HL-60 (cell line): ENCODE results near the gene TCFL5.

Source experiments
- DNase-seq, 2 experiments: peaks; one replicate each; pipeline ENCODE4 v3.0.0-alpha.2; 2010 to 2020; ENCODE audit warnings: low read depth in 1 of 2, low spot score in 1 of 2
- H3K27ac ChIP-seq: fragments of 250-450 bp; sonication (Bioruptor Pico); replicated peaks from 2 replicates; pipeline ENCODE4 v1.5.1; 2020; ENCODE audit warnings: mild to moderate bottlenecking, moderate library complexity
- H3K27me3 ChIP-seq: fragments of 250-450 bp; sonication (Bioruptor Pico); 2 replicates; pipeline ENCODE4 v1.5.1; 2021; ENCODE audit warnings: mild to moderate bottlenecking, moderate library complexity; ENCODE audit not compliant: insufficient read depth, poor library complexity, severe bottlenecking
- H3K4me3 ChIP-seq: replicated peaks from 2 replicates; pipeline ENCODE4 v1.5.1; 2011; ENCODE audit warnings: mild to moderate bottlenecking, control low read depth, low read length; ENCODE audit not compliant: insufficient read depth
- GABPA ChIP-seq: IDR thresholded peaks from 2 replicates; pipeline ENCODE4 v1.6.1; 2012; ENCODE audit warnings: low read depth
- POLR2AphosphoS5 ChIP-seq: IDR thresholded peaks from 2 replicates; pipeline ENCODE4 v1.6.1; 2012; ENCODE audit warnings: low read depth
- SPI1 ChIP-seq: IDR thresholded peaks from 2 replicates; pipeline ENCODE4 v1.6.1; 2012; ENCODE audit warnings: low read depth, mild to moderate bottlenecking, borderline replicate concordance
- TF ChIP-seq, protein P1 (sequence below): IDR thresholded peaks from 2 replicates; pipeline ENCODE4 v1.6.1; 2012; ENCODE audit warnings: low read depth; ENCODE audit not compliant: insufficient replicate concordance
- TF ChIP-seq, protein P2 (sequence below): IDR thresholded peaks from one replicate; pipeline ENCODE4 v1.5.1; 2011; ENCODE audit warnings: low read length, control low read depth, inconsistent platforms; ENCODE audit not compliant: insufficient read depth

The TCFL5 gene

DNA sequence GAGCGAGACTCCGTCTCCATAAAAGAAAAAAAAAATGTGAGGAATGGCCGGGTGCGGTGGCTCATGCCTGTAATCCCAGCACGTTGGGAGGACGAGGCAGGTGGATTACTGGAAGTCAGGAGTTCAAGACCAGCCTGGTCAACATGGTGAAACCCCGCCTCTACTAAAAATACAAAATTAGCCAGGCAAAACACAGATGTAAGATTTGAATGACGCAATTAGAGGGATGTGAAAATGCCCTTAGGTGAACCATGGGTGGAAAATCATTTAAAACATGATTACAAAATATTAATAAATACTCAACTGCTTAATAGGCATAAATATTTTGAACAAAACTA, 23.9 kb downstream of the TCFL5 start:
- no peak overlapping the region for H3K4me3 ChIP-seq
- DNase-seq, result peak in 1 of 2 experiments; percentile 49
- TF ChIP-seq, protein P1, sequence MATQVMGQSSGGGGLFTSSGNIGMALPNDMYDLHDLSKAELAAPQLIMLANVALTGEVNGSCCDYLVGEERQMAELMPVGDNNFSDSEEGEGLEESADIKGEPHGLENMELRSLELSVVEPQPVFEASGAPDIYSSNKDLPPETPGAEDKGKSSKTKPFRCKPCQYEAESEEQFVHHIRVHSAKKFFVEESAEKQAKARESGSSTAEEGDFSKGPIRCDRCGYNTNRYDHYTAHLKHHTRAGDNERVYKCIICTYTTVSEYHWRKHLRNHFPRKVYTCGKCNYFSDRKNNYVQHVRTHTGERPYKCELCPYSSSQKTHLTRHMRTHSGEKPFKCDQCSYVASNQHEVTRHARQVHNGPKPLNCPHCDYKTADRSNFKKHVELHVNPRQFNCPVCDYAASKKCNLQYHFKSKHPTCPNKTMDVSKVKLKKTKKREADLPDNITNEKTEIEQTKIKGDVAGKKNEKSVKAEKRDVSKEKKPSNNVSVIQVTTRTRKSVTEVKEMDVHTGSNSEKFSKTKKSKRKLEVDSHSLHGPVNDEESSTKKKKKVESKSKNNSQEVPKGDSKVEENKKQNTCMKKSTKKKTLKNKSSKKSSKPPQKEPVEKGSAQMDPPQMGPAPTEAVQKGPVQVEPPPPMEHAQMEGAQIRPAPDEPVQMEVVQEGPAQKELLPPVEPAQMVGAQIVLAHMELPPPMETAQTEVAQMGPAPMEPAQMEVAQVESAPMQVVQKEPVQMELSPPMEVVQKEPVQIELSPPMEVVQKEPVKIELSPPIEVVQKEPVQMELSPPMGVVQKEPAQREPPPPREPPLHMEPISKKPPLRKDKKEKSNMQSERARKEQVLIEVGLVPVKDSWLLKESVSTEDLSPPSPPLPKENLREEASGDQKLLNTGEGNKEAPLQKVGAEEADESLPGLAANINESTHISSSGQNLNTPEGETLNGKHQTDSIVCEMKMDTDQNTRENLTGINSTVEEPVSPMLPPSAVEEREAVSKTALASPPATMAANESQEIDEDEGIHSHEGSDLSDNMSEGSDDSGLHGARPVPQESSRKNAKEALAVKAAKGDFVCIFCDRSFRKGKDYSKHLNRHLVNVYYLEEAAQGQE, result no peak
- no peak for TF ChIP-seq POLR2AphosphoS5
- TF ChIP-seq SPI1, result no peak
- TF ChIP-seq, protein P2, sequence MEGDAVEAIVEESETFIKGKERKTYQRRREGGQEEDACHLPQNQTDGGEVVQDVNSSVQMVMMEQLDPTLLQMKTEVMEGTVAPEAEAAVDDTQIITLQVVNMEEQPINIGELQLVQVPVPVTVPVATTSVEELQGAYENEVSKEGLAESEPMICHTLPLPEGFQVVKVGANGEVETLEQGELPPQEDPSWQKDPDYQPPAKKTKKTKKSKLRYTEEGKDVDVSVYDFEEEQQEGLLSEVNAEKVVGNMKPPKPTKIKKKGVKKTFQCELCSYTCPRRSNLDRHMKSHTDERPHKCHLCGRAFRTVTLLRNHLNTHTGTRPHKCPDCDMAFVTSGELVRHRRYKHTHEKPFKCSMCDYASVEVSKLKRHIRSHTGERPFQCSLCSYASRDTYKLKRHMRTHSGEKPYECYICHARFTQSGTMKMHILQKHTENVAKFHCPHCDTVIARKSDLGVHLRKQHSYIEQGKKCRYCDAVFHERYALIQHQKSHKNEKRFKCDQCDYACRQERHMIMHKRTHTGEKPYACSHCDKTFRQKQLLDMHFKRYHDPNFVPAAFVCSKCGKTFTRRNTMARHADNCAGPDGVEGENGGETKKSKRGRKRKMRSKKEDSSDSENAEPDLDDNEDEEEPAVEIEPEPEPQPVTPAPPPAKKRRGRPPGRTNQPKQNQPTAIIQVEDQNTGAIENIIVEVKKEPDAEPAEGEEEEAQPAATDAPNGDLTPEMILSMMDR, result no peak
- TF ChIP-seq GABPA, result no peak
- no peaks in the 10 kb centered on the region for H3K27me3 ChIP-seq
- peak overlapping the region; percentile 85 for H3K27ac ChIP-seq

DNA sequence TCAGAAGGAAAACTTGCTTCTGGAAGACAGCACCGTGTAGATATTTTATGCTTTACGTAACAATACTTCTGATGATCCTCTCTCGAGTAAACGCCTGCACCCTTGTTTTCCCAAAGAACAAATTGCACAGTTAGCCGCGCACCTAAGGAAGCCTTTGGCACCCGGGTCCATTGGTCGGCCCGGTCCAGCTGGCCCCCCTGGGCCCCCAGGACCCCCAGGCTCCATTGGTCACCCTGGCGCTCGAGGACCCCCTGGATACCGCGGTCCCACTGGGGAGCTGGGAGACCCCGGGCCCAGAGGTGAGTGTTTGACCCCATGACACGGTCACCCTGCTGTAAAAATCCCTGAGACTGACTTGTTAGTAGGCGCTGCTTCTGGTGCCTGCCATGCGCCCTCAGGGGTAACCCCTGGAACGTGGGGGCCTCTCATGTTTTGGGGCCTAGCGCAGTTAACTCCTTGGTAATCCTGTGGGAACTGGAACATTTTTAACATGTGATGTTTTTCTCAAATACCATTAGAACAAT, 24.6 kb downstream of the TCFL5 start:
- TF ChIP-seq SPI1, result no peak
- TF ChIP-seq, protein P1, result no peak
- no peak for TF ChIP-seq POLR2AphosphoS5
- TF ChIP-seq, protein P2, result no peak
- no peak for TF ChIP-seq GABPA
- Histone ChIP-seq H3K27ac (peak overlapping the region; percentile 85), H3K27me3 (no peaks in the 10 kb centered on the region), H3K4me3 (no peak overlapping the region)
- no peak for DNase-seq

DNA sequence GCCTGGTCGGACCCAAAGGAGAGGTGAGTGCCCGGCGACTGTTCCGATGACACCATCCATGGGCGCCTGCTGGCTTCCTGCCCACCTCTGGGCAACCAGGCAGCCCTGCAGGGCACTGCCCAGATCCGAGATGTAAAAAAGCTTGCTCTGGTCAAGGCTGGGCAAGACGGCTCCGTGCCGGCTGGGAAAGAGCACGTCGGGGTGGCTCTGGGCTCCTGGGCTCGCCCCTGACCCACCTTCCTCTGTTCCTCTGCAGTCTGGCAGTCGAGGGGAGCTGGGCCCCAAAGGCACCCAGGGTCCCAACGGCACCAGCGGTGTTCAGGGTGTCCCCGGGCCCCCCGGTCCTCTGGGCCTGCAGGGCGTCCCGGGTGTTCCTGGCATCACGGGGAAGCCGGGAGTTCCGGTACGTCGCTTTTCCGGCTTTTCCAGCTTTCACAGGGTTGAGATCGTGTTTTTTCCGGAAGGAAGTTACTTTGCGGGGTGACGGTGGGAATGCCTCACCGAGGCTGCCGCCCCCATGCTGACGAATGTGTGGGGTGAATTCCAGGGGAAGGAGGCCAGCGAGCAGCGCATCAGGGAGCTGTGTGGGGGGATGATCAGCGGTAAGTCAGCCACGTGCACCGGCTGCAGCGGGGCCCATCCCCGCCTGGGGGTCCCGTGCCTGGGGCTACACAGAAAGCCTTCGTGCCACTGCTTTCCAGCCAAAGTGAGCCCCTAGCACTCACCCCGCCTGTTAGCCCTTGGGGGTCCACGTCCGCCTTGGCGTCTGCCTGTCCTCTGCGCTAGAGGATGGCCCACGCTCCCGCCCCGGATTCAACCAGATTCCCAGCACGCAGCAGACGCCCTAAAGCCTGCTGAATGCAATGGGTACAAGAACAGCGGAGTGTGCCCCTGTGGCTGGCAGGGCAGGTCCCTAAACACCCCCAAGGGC, 25.4 kb downstream of the TCFL5 start:
- Histone ChIP-seq H3K27ac (no peak overlapping the region), H3K4me3 (no peak overlapping the region), H3K27me3 (no peaks in the 10 kb centered on the region)
- no peak for TF ChIP-seq SPI1
- TF ChIP-seq GABPA, result no peak
- TF ChIP-seq, protein P2, result no peak
- no peak for TF ChIP-seq POLR2AphosphoS5
- TF ChIP-seq, protein P1, result no peak
- no peak for DNase-seq
